PC-3 (cell line): ENCODE measurements around the gene WDR5B.

Experiments used
- EZH2 ChIP-seq: fragments of 300-600 bp; sonication (generic); IDR thresholded peaks from one replicate; pipeline ENCODE4 v1.6.1; 2017; ENCODE audit warnings: antibody characterized with exemption, mild to moderate bottlenecking, low read length; ENCODE audit not compliant: unreplicated experiment
- TF ChIP-seq, protein P1 (sequence below): fragments of 300-600 bp; sonication (generic); conservative IDR thresholded peaks from 2 replicates; pipeline ENCODE4 v1.5.1; 2017; ENCODE audit warnings: antibody characterized with exemption, low read depth, mild to moderate bottlenecking, low read length

DNA sequence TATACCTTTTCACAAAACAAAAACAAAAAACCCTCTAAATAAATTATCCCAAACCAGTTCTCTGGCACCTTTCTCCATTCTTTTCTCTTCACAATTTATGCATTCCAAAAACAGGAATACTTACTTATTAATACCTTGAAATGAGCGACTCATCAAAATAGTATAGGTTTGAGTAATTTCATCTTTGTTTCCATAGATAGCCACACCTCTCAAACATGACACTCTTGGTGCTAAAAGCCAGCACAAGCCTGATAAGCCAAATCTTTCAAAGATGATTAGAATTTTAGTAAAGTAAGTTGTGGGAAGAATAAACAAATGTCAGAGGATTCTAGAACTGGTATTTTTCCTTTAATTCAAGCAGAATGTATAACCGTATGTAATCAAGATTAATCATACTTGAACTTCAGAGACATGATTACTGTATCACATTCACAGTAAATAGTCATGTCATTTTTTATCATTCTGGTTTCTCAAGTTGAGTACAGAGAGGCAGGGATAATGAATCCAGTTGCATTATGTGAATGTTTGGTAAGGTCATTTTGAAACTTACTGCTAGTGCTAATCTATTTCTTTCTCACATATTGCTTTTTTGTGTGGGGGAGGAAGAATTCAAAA, 12.1 kb upstream of the WDR5B start:
- TF ChIP-seq, protein P1, sequence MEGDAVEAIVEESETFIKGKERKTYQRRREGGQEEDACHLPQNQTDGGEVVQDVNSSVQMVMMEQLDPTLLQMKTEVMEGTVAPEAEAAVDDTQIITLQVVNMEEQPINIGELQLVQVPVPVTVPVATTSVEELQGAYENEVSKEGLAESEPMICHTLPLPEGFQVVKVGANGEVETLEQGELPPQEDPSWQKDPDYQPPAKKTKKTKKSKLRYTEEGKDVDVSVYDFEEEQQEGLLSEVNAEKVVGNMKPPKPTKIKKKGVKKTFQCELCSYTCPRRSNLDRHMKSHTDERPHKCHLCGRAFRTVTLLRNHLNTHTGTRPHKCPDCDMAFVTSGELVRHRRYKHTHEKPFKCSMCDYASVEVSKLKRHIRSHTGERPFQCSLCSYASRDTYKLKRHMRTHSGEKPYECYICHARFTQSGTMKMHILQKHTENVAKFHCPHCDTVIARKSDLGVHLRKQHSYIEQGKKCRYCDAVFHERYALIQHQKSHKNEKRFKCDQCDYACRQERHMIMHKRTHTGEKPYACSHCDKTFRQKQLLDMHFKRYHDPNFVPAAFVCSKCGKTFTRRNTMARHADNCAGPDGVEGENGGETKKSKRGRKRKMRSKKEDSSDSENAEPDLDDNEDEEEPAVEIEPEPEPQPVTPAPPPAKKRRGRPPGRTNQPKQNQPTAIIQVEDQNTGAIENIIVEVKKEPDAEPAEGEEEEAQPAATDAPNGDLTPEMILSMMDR, result no peak
- TF ChIP-seq EZH2, result no peak
